ENCODE measurements around the gene TGM5.
"Not testable (repeated sequence)": the region's sequence is repeated elsewhere in the genome, so short reads cannot be mapped to it uniquely, and the experiment has no call there.

Gene TGM5

GRCh38 chr15:43274136-43274535, 7.4 kb upstream of the TGM5 start:
- Histone ChIP-seq H3K36me3 (ENCODE audit: control insufficient read depth, insufficient read depth, low read length) (no peaks in the 10 kb centered on the region), H3K9me3 (ENCODE audit: control insufficient read depth, insufficient read depth, low read length) (no peaks in the 10 kb centered on the region), H3K27ac (ENCODE audit: low read depth, low read length) (no peak overlapping the region), H3K27me3 (ENCODE audit: control insufficient read depth, insufficient read depth, low read length) (no peaks in the 10 kb centered on the region), H3K9ac (ENCODE audit: low read depth, low read length) (no peak overlapping the region), H3K4me1 (ENCODE audit: control insufficient read depth, insufficient read depth, low read length) (no peaks in the 10 kb centered on the region), H3K4me3 (ENCODE audit: low read depth, low read length) (no peak overlapping the region)

GRCh38 chr15:43273243-43273642, 6.5 kb upstream of the TGM5 start:
- H3K36me3 ChIP-seq (ENCODE audit: control insufficient read depth, insufficient read depth, low read length), result no peaks in the 10 kb centered on the region
- no peak overlapping the region for H3K4me3 ChIP-seq (ENCODE audit: low read depth, low read length)
- no peaks in the 10 kb centered on the region for H3K4me1 ChIP-seq (ENCODE audit: control insufficient read depth, insufficient read depth, low read length)
- H3K9ac ChIP-seq (ENCODE audit: low read depth, low read length), result no peak overlapping the region
- no peak overlapping the region for H3K27ac ChIP-seq (ENCODE audit: low read depth, low read length)
- no peaks in the 10 kb centered on the region for H3K27me3 ChIP-seq (ENCODE audit: control insufficient read depth, insufficient read depth, low read length)
- no peaks in the 10 kb centered on the region for H3K9me3 ChIP-seq (ENCODE audit: control insufficient read depth, insufficient read depth, low read length)

GRCh38 chr15:43271908-43272307, 5.2 kb upstream of the TGM5 start:
- not testable (repeated sequence) for H3K4me1 ChIP-seq (ENCODE audit: control insufficient read depth, insufficient read depth, low read length); H3K27me3 ChIP-seq (ENCODE audit: control insufficient read depth, insufficient read depth, low read length); H3K4me3 ChIP-seq (ENCODE audit: low read depth, low read length); H3K9me3 ChIP-seq (ENCODE audit: control insufficient read depth, insufficient read depth, low read length); H3K27ac ChIP-seq (ENCODE audit: low read depth, low read length); H3K9ac ChIP-seq (ENCODE audit: low read depth, low read length); H3K36me3 ChIP-seq (ENCODE audit: control insufficient read depth, insufficient read depth, low read length)

GRCh38 chr15:43270676-43271306, 4.1 kb upstream of the TGM5 start:
- no peaks in the 10 kb centered on the region for H3K4me1 ChIP-seq (ENCODE audit: control insufficient read depth, insufficient read depth, low read length)
- H3K9me3 ChIP-seq (ENCODE audit: control insufficient read depth, insufficient read depth, low read length), result no peaks in the 10 kb centered on the region
- H3K27me3 ChIP-seq (ENCODE audit: control insufficient read depth, insufficient read depth, low read length), result no peaks in the 10 kb centered on the region
- no peaks in the 10 kb centered on the region for H3K36me3 ChIP-seq (ENCODE audit: control insufficient read depth, insufficient read depth, low read length)
- H3K9ac ChIP-seq (ENCODE audit: low read depth, low read length), result no peak overlapping the region
- H3K27ac ChIP-seq (ENCODE audit: low read depth, low read length), result no peak overlapping the region
- no peak overlapping the region for H3K4me3 ChIP-seq (ENCODE audit: low read depth, low read length)

- H3K27ac ChIP-seq (ENCODE audit: low read depth, low read length), result no peak overlapping the region
- H3K9me3 ChIP-seq (ENCODE audit: control insufficient read depth, insufficient read depth, low read length), result no peaks in the 10 kb centered on the region
- no peak overlapping the region for H3K4me3 ChIP-seq (ENCODE audit: low read depth, low read length)
These were observed 3.5 kb upstream of the TGM5 start for GRCh38 chr15:43270113-43270665.

GRCh38 chr15:43268111-43269105, 1.7 kb upstream of the TGM5 start:
- H3K9me3 ChIP-seq (ENCODE audit: control insufficient read depth, insufficient read depth, low read length), result no peaks in the 10 kb centered on the region
- H3K4me1 ChIP-seq (ENCODE audit: control insufficient read depth, insufficient read depth, low read length), result no peaks in the 10 kb centered on the region
- no peaks in the 10 kb centered on the region for H3K27me3 ChIP-seq (ENCODE audit: control insufficient read depth, insufficient read depth, low read length)
- no peak overlapping the region for H3K27ac ChIP-seq (ENCODE audit: low read depth, low read length)
- no peak overlapping the region for H3K4me3 ChIP-seq (ENCODE audit: low read depth, low read length)
- H3K9ac ChIP-seq (ENCODE audit: low read depth, low read length), result no peak overlapping the region
- no peaks in the 10 kb centered on the region for H3K36me3 ChIP-seq (ENCODE audit: control insufficient read depth, insufficient read depth, low read length)

More at GRCh38 chr15:43270113-43270665, 3.5 kb upstream of the TGM5 start:
- Histone ChIP-seq H3K36me3 (ENCODE audit: control insufficient read depth, insufficient read depth, low read length) (no peaks in the 10 kb centered on the region), H3K27me3 (ENCODE audit: control insufficient read depth, insufficient read depth, low read length) (no peaks in the 10 kb centered on the region), H3K4me1 (ENCODE audit: control insufficient read depth, insufficient read depth, low read length) (no peaks in the 10 kb centered on the region), H3K9ac (ENCODE audit: low read depth, low read length) (no peak overlapping the region)

GRCh38 chr15:43267439-43267838, 711 bp upstream of the TGM5 start:
- Histone ChIP-seq H3K36me3 (ENCODE audit: control insufficient read depth, insufficient read depth, low read length) (no peaks in the 10 kb centered on the region), H3K4me3 (ENCODE audit: low read depth, low read length) (no peak overlapping the region), H3K4me1 (ENCODE audit: control insufficient read depth, insufficient read depth, low read length) (no peaks in the 10 kb centered on the region), H3K27me3 (ENCODE audit: control insufficient read depth, insufficient read depth, low read length) (no peaks in the 10 kb centered on the region), H3K9ac (ENCODE audit: low read depth, low read length) (no peak overlapping the region), H3K27ac (ENCODE audit: low read depth, low read length) (no peak overlapping the region), H3K9me3 (ENCODE audit: control insufficient read depth, insufficient read depth, low read length) (no peaks in the 10 kb centered on the region)

- Histone ChIP-seq H3K9me3 (ENCODE audit: control insufficient read depth, insufficient read depth, low read length) (no peaks in the 10 kb centered on the region), H3K27me3 (ENCODE audit: control insufficient read depth, insufficient read depth, low read length) (no peaks in the 10 kb centered on the region), H3K9ac (ENCODE audit: low read depth, low read length) (no peak overlapping the region), H3K4me1 (ENCODE audit: control insufficient read depth, insufficient read depth, low read length) (no peaks in the 10 kb centered on the region), H3K4me3 (ENCODE audit: low read depth, low read length) (no peak overlapping the region), H3K36me3 (ENCODE audit: control insufficient read depth, insufficient read depth, low read length) (no peaks in the 10 kb centered on the region), H3K27ac (ENCODE audit: low read depth, low read length) (no peak overlapping the region)
These were observed 342 bp downstream of the TGM5 start for GRCh38 chr15:43266386-43266785.

- Histone ChIP-seq H3K9me3 (ENCODE audit: control insufficient read depth, insufficient read depth, low read length) (no peaks in the 10 kb centered on the region), H3K4me1 (ENCODE audit: control insufficient read depth, insufficient read depth, low read length) (no peaks in the 10 kb centered on the region), H3K4me3 (ENCODE audit: low read depth, low read length) (no peak overlapping the region), H3K27me3 (ENCODE audit: control insufficient read depth, insufficient read depth, low read length) (no peaks in the 10 kb centered on the region), H3K27ac (ENCODE audit: low read depth, low read length) (no peak overlapping the region), H3K9ac (ENCODE audit: low read depth, low read length) (no peak overlapping the region), H3K36me3 (ENCODE audit: control insufficient read depth, insufficient read depth, low read length) (no peaks in the 10 kb centered on the region)
These were observed 6.6 kb downstream of the TGM5 start for GRCh38 chr15:43260011-43260615.

- no peak overlapping the region for H3K27ac ChIP-seq (ENCODE audit: low read depth, low read length)
- H3K27me3 ChIP-seq (ENCODE audit: control insufficient read depth, insufficient read depth, low read length), result no peaks in the 10 kb centered on the region
- H3K9me3 ChIP-seq (ENCODE audit: control insufficient read depth, insufficient read depth, low read length), result no peaks in the 10 kb centered on the region
- H3K9ac ChIP-seq (ENCODE audit: low read depth, low read length), result no peak overlapping the region
- no peak overlapping the region for H3K4me3 ChIP-seq (ENCODE audit: low read depth, low read length)
- no peaks in the 10 kb centered on the region for H3K4me1 ChIP-seq (ENCODE audit: control insufficient read depth, insufficient read depth, low read length)
- no peaks in the 10 kb centered on the region for H3K36me3 ChIP-seq (ENCODE audit: control insufficient read depth, insufficient read depth, low read length)
These were observed 7.9 kb downstream of the TGM5 start for GRCh38 chr15:43258781-43259180.

- Histone ChIP-seq H3K36me3 (ENCODE audit: control insufficient read depth, insufficient read depth, low read length) (no peaks in the 10 kb centered on the region), H3K27me3 (ENCODE audit: control insufficient read depth, insufficient read depth, low read length) (no peaks in the 10 kb centered on the region), H3K9ac (ENCODE audit: low read depth, low read length) (no peak overlapping the region), H3K9me3 (ENCODE audit: control insufficient read depth, insufficient read depth, low read length) (no peaks in the 10 kb centered on the region), H3K4me1 (ENCODE audit: control insufficient read depth, insufficient read depth, low read length) (no peaks in the 10 kb centered on the region), H3K27ac (ENCODE audit: low read depth, low read length) (no peak overlapping the region), H3K4me3 (ENCODE audit: low read depth, low read length) (no peak overlapping the region)
These were observed 10.4 kb downstream of the TGM5 start for GRCh38 chr15:43256341-43256740.
